Measurements from ENCODE around the gene KLF9. TPM values are rescaled to one million over a fixed set of nuclear protein-coding genes. Genes with fewer than 3 reads are reported as not detected.

Gene KLF9
- total and polyA plus RNA-seq, 2 donors (not counting 3 experiments of a cell fraction or from before 2014, with no cell fraction given), result 7.3 to 17.2 TPM

DNA sequence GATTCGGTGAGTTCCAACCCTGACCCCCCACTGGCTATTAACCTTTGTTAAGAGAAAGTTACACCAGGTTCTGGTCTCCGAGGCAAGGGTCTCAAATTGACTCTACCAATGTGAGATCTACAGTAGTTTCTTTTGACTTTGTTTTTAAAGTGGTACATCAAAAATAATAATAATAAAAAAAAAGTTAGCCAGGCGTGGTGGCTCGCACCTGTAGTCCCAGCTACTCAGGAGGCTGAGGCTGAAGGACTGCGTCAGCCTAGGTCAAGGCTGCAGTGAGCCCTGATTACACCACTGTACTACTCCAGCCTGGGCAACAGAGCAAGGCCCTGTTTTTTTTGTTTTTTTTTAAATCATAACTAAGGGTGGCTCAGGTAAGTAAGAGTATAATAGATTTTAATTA lies 1.0 kb upstream of the KLF9 start:
- intact Hi-C loops (cut with micrococcal nuclease) (loop anchor here (10.0 kb wide), 3 partner anchors 729 to 1949 kb away; partner anchors contain the start of genes APBA1 and ZFAND5), dilution Hi-C loops (cut with MboI; ENCODE audit: extremely low pct_ligation_motif_present, low sequenced_read_pairs) (no loop called here)
- H3K4me2 ChIP-seq (ENCODE audit: insufficient read depth, low read length), result no peak overlapping the region
- no peak for FAIRE-seq
- no peak overlapping the region for H3K9ac ChIP-seq (replicated peaks; ENCODE audit: extremely low read depth, insufficient read depth, low read length)
- H3K27ac ChIP-seq (ENCODE audit: insufficient read depth, low read depth, low read length), result no peak overlapping the region
- H3K27me3 ChIP-seq (ENCODE audit: control insufficient read depth in 2 of 2, insufficient read depth in 2 of 2, low read length in 2 of 2), result no peaks in the 10 kb centered on the region
- no peak for TF ChIP-seq FOS (IDR thresholded peaks at IDR 0.05; ENCODE audit: borderline replicate concordance, insufficient read depth, low read length)
- TF ChIP-seq CTCF (IDR thresholded peaks at IDR 0.05; ENCODE audit: extremely low read depth in 1 of 2, insufficient read depth in 1 of 2, low read depth in 1 of 2, low read length in 2 of 2), result no peak
- no peak for TF ChIP-seq MYC (IDR thresholded peaks at IDR 0.05; ENCODE audit: low read depth, low read length)
- no peak for TF ChIP-seq EZH2 (IDR thresholded peaks at IDR 0.05; ENCODE audit: borderline replicate concordance, low read depth, low read length, severe bottlenecking)
- no peak for TF ChIP-seq JUN (IDR thresholded peaks at IDR 0.05; ENCODE audit: borderline replicate concordance, insufficient read depth, insufficient read length, low read depth)
- TF ChIP-seq GATA2 (IDR thresholded peaks at IDR 0.05; ENCODE audit: insufficient read depth, insufficient read length, low read depth, low read length), result no peak
- TF ChIP-seq POLR2A (IDR thresholded peaks at IDR 0.05; ENCODE audit: low read depth, low read length), result no peak
- TF ChIP-seq POLR2AphosphoS5 (IDR thresholded peaks at IDR 0.05; ENCODE audit: insufficient read depth, low read depth, low read length), result no peak
- no peak for TF ChIP-seq MAX (IDR thresholded peaks at IDR 0.05; ENCODE audit: insufficient read depth, insufficient read length)
- ChIA-PET CTCF (interaction anchor here (1.1 to 2.2 kb wide), 4 partner anchors 25 to 187 kb away, joined by 3 to 21 read pairs (median 12); no protein-coding TSS in a partner anchor), POLR2A (no interaction called here)
- no peak for DNase-seq (ENCODE audit: low read depth, low spot score)
- BruUV-seq (replicated peaks), result no TSS peak
- no peak overlapping the region for H3K4me3 ChIP-seq (replicated peaks in 1 of 3; ENCODE audit: insufficient read depth in 1 of 3, low read depth in 1 of 3, low read length in 3 of 3)
- H3K79me2 ChIP-seq (ENCODE audit: control insufficient read depth, insufficient read depth, low read length), result peaks cover 26% of the 10 kb centered on the region
- no peaks in the 10 kb centered on the region for H3K9me3 ChIP-seq (replicated peaks; ENCODE audit: control insufficient read depth, insufficient read depth, low read length)
- H3K9me1 ChIP-seq (replicated peaks; ENCODE audit: control insufficient read depth, extremely low read depth, insufficient read depth, low read length), result no peaks in the 10 kb centered on the region
- no peak overlapping the region for H2AFZ ChIP-seq (ENCODE audit: low read depth, low read length)
- H3K4me1 ChIP-seq (ENCODE audit: control insufficient read depth, extremely low read depth, insufficient read depth, low read length), result peaks cover 27% of the 10 kb centered on the region
- no peaks in the 10 kb centered on the region for H3K36me3 ChIP-seq (ENCODE audit: control insufficient read depth in 2 of 2, extremely low read depth in 1 of 2, insufficient read depth in 2 of 2, low read length in 2 of 2)
- no peaks in the 10 kb centered on the region for H4K20me1 ChIP-seq (replicated peaks; ENCODE audit: control insufficient read depth, extremely low read depth, insufficient read depth, low read length)
